22Rv1 (cell line): ENCODE data around the gene WWP2.

Experiments
- ZFX ChIP-seq: fragments of 450-650 bp; IDR thresholded peaks from 2 replicates; pipeline ENCODE4 v1.6.1; 2017; ENCODE audit warnings: antibody characterized with exemption, borderline replicate concordance
- TF ChIP-seq, protein P1 (sequence below): fragments of 450-650 bp; IDR thresholded peaks from 2 replicates; pipeline ENCODE4 v1.5.1; 2017; ENCODE audit warnings: mild to moderate bottlenecking

DNA sequence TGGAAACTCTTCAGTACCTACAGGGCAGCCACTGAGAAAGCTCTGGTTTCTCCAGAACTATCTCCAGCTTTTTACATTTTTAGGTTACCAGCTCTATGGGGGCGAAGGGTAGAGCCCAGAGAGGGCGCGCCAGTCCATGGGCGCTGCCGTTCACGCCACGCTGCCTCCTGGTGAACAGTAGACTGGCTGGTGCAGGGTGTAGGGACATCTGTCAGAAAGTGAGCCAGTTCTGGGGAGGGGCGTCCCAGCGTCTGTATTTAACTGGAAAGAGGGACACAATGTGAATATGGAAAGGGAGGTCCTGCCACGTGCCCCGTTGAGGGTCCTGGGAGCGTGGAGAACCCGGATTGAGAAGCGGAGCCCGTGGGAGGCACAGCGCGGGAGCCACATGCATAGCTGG, 172.6 kb downstream of the WWP2 start:
- TF ChIP-seq, protein P1, sequence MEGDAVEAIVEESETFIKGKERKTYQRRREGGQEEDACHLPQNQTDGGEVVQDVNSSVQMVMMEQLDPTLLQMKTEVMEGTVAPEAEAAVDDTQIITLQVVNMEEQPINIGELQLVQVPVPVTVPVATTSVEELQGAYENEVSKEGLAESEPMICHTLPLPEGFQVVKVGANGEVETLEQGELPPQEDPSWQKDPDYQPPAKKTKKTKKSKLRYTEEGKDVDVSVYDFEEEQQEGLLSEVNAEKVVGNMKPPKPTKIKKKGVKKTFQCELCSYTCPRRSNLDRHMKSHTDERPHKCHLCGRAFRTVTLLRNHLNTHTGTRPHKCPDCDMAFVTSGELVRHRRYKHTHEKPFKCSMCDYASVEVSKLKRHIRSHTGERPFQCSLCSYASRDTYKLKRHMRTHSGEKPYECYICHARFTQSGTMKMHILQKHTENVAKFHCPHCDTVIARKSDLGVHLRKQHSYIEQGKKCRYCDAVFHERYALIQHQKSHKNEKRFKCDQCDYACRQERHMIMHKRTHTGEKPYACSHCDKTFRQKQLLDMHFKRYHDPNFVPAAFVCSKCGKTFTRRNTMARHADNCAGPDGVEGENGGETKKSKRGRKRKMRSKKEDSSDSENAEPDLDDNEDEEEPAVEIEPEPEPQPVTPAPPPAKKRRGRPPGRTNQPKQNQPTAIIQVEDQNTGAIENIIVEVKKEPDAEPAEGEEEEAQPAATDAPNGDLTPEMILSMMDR, result no peak
- TF ChIP-seq ZFX, result no peak
